Parathyroid adenoma (tissue), 2 donors: ENCODE measurements around the gene TCHHL1.

Source experiments
- H2AFZ ChIP-seq: fragments of 300-600 bp; sonication (generic); one replicate; pipeline ENCODE4 v1.7.0; 2017; ENCODE audit warnings: antibody characterized with exemption, mild to moderate bottlenecking
- H3K27ac ChIP-seq: fragments of 300-600 bp; sonication (generic); one replicate; pipeline ENCODE4 v1.7.0; 2017
- H3K27me3 ChIP-seq: fragments of 300-600 bp; sonication (generic); one replicate; pipeline ENCODE4 v1.7.0; 2017; ENCODE audit warnings: low read length; ENCODE audit not compliant: control insufficient read depth, insufficient read depth
- H3K36me3 ChIP-seq: fragments of 300-600 bp; sonication (generic); one replicate; pipeline ENCODE4 v1.7.0; 2017; ENCODE audit warnings: low read length; ENCODE audit not compliant: control insufficient read depth, insufficient read depth
- H3K4me1 ChIP-seq: fragments of 300-600 bp; sonication (generic); one replicate; pipeline ENCODE4 v1.7.0; 2017; ENCODE audit warnings: control low read depth
- H3K4me2 ChIP-seq: fragments of 300-600 bp; sonication (generic); one replicate; pipeline ENCODE4 v1.7.0; 2017; ENCODE audit warnings: low read length
- H3K4me3 ChIP-seq: fragments of 300-600 bp; sonication (generic); one replicate; pipeline ENCODE4 v1.7.0; 2017; ENCODE audit warnings: low read depth, low read length
- H3K79me2 ChIP-seq: fragments of 300-600 bp; sonication (generic); one replicate; pipeline ENCODE4 v1.7.0; 2017; ENCODE audit warnings: control low read depth
- H3K9ac ChIP-seq: fragments of 300-600 bp; sonication (generic); one replicate; pipeline ENCODE4 v1.7.0; 2017; ENCODE audit warnings: mild to moderate bottlenecking
- H3K9me3 ChIP-seq: fragments of 300-600 bp; sonication (generic); one replicate; pipeline ENCODE4 v1.7.0; 2017; ENCODE audit warnings: low read length; ENCODE audit not compliant: control insufficient read depth
- TF ChIP-seq, protein P1 (sequence below): fragments of 300-600 bp; sonication (generic); IDR thresholded peaks from one replicate; pipeline ENCODE4 v1.7.0; 2017; ENCODE audit warnings: antibody characterized with exemption, mild to moderate bottlenecking
- donor health status: primary hyperparathyroidism.

The TCHHL1 gene

DNA sequence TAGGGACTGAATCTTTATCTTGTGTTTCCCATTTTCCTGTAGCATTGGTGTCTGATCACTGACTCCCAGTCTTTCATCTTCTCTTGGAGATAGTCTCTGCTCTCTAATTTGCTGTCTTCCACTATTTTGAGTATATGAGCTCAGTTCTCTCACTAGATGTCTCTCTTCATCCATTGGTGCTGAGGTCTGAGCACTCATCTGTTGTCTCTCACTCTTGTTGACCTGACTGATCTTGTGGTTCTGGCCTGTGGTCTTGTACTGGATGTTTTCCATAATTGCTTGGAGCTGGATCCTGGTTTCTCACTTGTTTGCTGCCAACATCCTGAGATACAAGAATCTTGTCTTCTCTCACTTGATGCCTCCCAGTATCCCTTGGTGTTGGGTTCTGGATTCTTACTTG, 26.9 kb downstream of the TCHHL1 start:
- TF ChIP-seq, protein P1, sequence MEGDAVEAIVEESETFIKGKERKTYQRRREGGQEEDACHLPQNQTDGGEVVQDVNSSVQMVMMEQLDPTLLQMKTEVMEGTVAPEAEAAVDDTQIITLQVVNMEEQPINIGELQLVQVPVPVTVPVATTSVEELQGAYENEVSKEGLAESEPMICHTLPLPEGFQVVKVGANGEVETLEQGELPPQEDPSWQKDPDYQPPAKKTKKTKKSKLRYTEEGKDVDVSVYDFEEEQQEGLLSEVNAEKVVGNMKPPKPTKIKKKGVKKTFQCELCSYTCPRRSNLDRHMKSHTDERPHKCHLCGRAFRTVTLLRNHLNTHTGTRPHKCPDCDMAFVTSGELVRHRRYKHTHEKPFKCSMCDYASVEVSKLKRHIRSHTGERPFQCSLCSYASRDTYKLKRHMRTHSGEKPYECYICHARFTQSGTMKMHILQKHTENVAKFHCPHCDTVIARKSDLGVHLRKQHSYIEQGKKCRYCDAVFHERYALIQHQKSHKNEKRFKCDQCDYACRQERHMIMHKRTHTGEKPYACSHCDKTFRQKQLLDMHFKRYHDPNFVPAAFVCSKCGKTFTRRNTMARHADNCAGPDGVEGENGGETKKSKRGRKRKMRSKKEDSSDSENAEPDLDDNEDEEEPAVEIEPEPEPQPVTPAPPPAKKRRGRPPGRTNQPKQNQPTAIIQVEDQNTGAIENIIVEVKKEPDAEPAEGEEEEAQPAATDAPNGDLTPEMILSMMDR: no peak
- H3K9ac ChIP-seq: no peak overlapping the region
- no peaks in the 10 kb centered on the region for H3K36me3 ChIP-seq
- H3K9me3 ChIP-seq: no peaks in the 10 kb centered on the region
- no peaks in the 10 kb centered on the region for H3K4me1 ChIP-seq
- H3K4me3 ChIP-seq: no peak overlapping the region
- no peaks in the 10 kb centered on the region for H3K79me2 ChIP-seq
- H3K27me3 ChIP-seq: no peaks in the 10 kb centered on the region
- no peak overlapping the region for H3K4me2 ChIP-seq
- H3K27ac ChIP-seq: no peak overlapping the region
- H2AFZ ChIP-seq: no peak overlapping the region

DNA sequence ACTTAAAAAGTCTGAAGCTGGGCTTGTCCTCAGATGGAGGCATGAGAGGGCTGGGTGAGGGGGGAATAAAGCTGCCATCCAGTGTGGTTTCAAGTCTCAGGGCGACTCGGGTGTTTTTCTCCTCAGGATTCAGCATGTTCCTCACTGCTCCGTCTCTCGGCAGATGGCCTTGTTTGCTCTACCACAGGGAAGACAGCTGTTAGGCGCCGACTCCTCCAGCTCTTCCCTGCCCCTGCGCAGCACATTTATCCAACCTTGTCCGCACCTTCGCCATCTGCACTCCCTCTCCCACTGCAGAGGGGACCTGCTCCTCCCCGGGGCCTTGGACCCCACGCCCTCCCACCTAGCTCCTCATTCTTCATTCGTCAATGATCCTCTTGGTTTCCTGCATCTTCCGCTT, 35.5 kb downstream of the TCHHL1 start:
- H3K9ac ChIP-seq: no peak overlapping the region
- no peak overlapping the region for H3K4me2 ChIP-seq
- TF ChIP-seq, protein P1: no peak

DNA sequence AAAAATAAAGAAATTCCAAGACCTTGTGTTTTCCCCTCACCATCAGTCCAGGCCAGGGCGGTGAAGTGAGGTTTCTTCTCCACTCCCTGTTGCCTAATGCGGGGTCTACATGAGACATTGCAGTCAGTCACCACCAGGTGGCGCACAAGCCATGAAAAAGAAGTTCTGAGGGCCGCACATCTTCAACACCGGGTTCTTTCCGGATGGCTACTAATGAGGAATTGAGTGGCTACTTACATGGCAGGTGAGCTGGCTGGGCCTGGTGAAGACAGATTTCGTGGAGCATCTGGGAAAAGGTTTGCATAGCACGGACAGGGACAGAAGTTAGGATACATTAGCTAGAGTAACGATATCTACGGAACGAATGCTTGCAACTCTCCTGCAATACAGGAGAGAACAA, 36.3 kb downstream of the TCHHL1 start:
- H3K4me3 ChIP-seq: no peak overlapping the region
- no peaks in the 10 kb centered on the region for H3K9me3 ChIP-seq
- H3K36me3 ChIP-seq: no peaks in the 10 kb centered on the region
- no peak overlapping the region for H2AFZ ChIP-seq
- no peak overlapping the region for H3K27ac ChIP-seq
- TF ChIP-seq, protein P1: peak; percentile 78
- H3K9ac ChIP-seq: no peak overlapping the region
- H3K27me3 ChIP-seq: no peaks in the 10 kb centered on the region
- no peak overlapping the region for H3K4me2 ChIP-seq
- no peaks in the 10 kb centered on the region for H3K79me2 ChIP-seq
- H3K4me1 ChIP-seq: no peaks in the 10 kb centered on the region

More for the DNA sequence above, 35.5 kb downstream of the TCHHL1 start:
- H3K4me1 ChIP-seq: no peaks in the 10 kb centered on the region
- H3K27ac ChIP-seq: no peak overlapping the region
- no peaks in the 10 kb centered on the region for H3K9me3 ChIP-seq
- no peaks in the 10 kb centered on the region for H3K36me3 ChIP-seq
- no peak overlapping the region for H3K4me3 ChIP-seq
- H3K27me3 ChIP-seq: no peaks in the 10 kb centered on the region
- H3K79me2 ChIP-seq: no peaks in the 10 kb centered on the region
- no peak overlapping the region for H2AFZ ChIP-seq

DNA sequence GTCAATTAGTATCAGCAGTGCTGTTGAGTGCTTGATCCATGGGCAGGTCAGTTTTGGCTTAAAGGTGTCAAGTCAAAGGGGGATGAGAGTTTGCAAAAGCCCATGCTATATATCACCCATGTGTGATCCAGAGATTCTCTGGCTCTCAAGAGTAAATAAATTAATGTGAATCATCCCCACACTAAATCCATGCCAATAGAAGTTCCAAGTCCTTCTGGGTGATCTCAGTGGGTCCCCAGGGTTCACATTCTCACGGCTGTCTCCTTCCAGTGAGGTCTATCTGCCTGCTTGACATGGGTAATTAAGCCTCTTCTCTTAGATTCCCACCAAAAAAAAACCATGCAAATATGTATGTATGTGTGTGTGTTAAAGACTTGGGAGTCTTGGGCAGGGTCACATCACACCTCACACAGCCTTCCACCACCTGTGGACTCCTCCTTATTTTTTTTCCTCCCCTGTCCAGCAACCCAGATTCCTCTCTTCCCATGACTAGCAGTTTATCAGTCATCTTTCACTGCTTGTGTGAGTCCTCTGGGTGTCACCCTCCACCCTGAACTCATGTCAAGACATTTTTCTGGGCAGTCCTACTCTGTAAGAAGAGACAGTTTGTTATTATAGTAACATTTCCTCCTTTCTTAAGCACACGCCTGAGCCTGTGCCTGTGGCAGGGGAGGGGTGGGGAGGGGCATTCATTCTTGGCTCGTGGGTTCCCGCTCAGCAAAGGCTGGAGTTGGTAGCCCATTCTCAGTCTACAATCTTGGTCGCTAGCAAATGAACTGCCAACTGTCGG, 37.8 kb downstream of the TCHHL1 start:
- no peak overlapping the region for H3K4me2 ChIP-seq
- no peaks in the 10 kb centered on the region for H3K79me2 ChIP-seq
- H3K4me3 ChIP-seq: no peak overlapping the region
- H3K36me3 ChIP-seq: no peaks in the 10 kb centered on the region
- no peaks in the 10 kb centered on the region for H3K9me3 ChIP-seq
- TF ChIP-seq, protein P1: no peak
- no peak overlapping the region for H3K27ac ChIP-seq
- no peak overlapping the region for H2AFZ ChIP-seq
- H3K4me1 ChIP-seq: peaks cover 5% of the 10 kb centered on the region
- H3K9ac ChIP-seq: no peak overlapping the region
- H3K27me3 ChIP-seq: no peaks in the 10 kb centered on the region
